Activated B cell treated with CpG ODN at 0.5 μM for 24 hours (primary cell): ENCODE measurements around the gene AKAP9. TPM values are rescaled to one million over a fixed set of nuclear protein-coding genes. Genes with fewer than 3 reads are reported as not detected.

Experiments used
- ATAC-seq: fragments of 200-7000 bp; cut with Tn5 transposase; one replicate; pipeline ENCODE4 v1.10.0; 2021; ENCODE audit warnings: low read depth, mild to moderate bottlenecking, moderate library complexity
- CTCF ChIA-PET: fragments of 350-600 bp; sonication (Branson Sonifier 250); formaldehyde crosslinking; loops from one replicate; lab custom pipeline; 2021; ENCODE audit warnings: antibody characterized with exemption; lab: Charles Lee
- POLR2A ChIA-PET: fragments of 350-600 bp; sonication (Branson Sonifier 250); formaldehyde crosslinking; loops from one replicate; lab custom pipeline; 2021; ENCODE audit warnings: antibody characterized with exemption; lab: Charles Lee
- DNase-seq: peaks from one replicate; pipeline ENCODE4 v3.0.0; 2022
- H3K27ac Mint-ChIP-seq: one replicate; pipeline ENCODE4 v1.8.0; 2020; ENCODE audit warnings: mixed read lengths
- H3K27me3 Mint-ChIP-seq: one replicate; pipeline ENCODE4 v1.8.0; 2021; ENCODE audit warnings: mixed read lengths
- H3K36me3 Mint-ChIP-seq: one replicate; pipeline ENCODE4 v1.8.0; 2021; ENCODE audit warnings: low read depth, mixed read lengths
- H3K4me1 Mint-ChIP-seq: one replicate; pipeline ENCODE4 v1.8.0; 2021; ENCODE audit warnings: mixed read lengths
- H3K4me3 Mint-ChIP-seq: one replicate; pipeline ENCODE4 v1.8.0; 2020; ENCODE audit warnings: mild to moderate bottlenecking, mixed read lengths
- H3K9me3 Mint-ChIP-seq: one replicate; pipeline ENCODE4 v1.8.0; 2020; ENCODE audit warnings: mixed read lengths
- CTCF ChIP-seq: fragments of 200-600 bp; IDR thresholded peaks from one replicate; pipeline ENCODE4 v1.8.0; 2022; ENCODE audit warnings: antibody characterized with exemption, mild to moderate bottlenecking
- intact Hi-C: fragments of 100-400 bp; cut with micrococcal nuclease; formaldehyde crosslinking; loops from one replicate; pipeline ENCODE4 v1.15.1; 2024
- total RNA-seq: library from RNA; stranded (reverse); gene quantifications from 2 replicates; pipeline ENCODE4 v1.2.3, GENCODE V29; 2022

AKAP9 gene
- total RNA-seq, 1 donor from 2014 or later: 58.4 TPM

- no peaks in the 10 kb centered on the region for H3K9me3 Mint-ChIP-seq
- DNase-seq (no peak), ATAC-seq (no peak)
- H3K4me1 Mint-ChIP-seq: no peaks in the 10 kb centered on the region
- H3K27me3 Mint-ChIP-seq: no peaks in the 10 kb centered on the region
- ChIA-PET CTCF (no interaction called here), POLR2A (no interaction called here)
- no peak overlapping the region for H3K4me3 Mint-ChIP-seq
- intact Hi-C loops: no loop called here
- H3K36me3 Mint-ChIP-seq: no peaks in the 10 kb centered on the region
- no peak overlapping the region for H3K27ac Mint-ChIP-seq
- TF ChIP-seq CTCF: no peak
These were observed 209.1 kb downstream of the AKAP9 start for GRCh38 chr7:92149736-92150239.

- CTCF ChIA-PET: no interaction called here
- DNase-seq: no peak
- Mint-ChIP-seq H3K36me3 (no peaks in the 10 kb centered on the region), H3K27ac (no peak overlapping the region), H3K4me3 (no peak overlapping the region), H3K4me1 (no peaks in the 10 kb centered on the region), H3K27me3 (no peaks in the 10 kb centered on the region), H3K9me3 (no peaks in the 10 kb centered on the region)
- no peak for TF ChIP-seq CTCF
- no peak for ATAC-seq
- intact Hi-C loops: no loop called here
- POLR2A ChIA-PET: no interaction called here
These were observed 209.9 kb downstream of the AKAP9 start for GRCh38 chr7:92150450-92151017.

- Mint-ChIP-seq H3K36me3 (no peaks in the 10 kb centered on the region), H3K4me1 (no peaks in the 10 kb centered on the region), H3K4me3 (no peak overlapping the region), H3K27me3 (no peaks in the 10 kb centered on the region), H3K9me3 (no peaks in the 10 kb centered on the region), H3K27ac (no peak overlapping the region)
- ATAC-seq (no peak), DNase-seq (no peak)
- intact Hi-C loops: no loop called here
- CTCF ChIA-PET: no interaction called here
- POLR2A ChIA-PET: no interaction called here
- no peak for TF ChIP-seq CTCF
These were observed 214.6 kb downstream of the AKAP9 start for GRCh38 chr7:92155108-92155739.

- ChIA-PET CTCF (no interaction called here), POLR2A (interaction anchor here (0.6 kb wide), 1 partner anchor 25 kb away, joined by 3 read pairs; no protein-coding TSS in a partner anchor)
- H3K27me3 Mint-ChIP-seq: peaks cover 6% of the 10 kb centered on the region
- H3K9me3 Mint-ChIP-seq: no peaks in the 10 kb centered on the region
- TF ChIP-seq CTCF: no peak
- ATAC-seq (no peak), DNase-seq (no peak)
- no peak overlapping the region for H3K4me3 Mint-ChIP-seq
- no peaks in the 10 kb centered on the region for H3K36me3 Mint-ChIP-seq
- H3K4me1 Mint-ChIP-seq: no peaks in the 10 kb centered on the region
- H3K27ac Mint-ChIP-seq: no peak overlapping the region
- intact Hi-C loops: no loop called here
These were observed 216.3 kb downstream of the AKAP9 start for GRCh38 chr7:92156990-92157389.

GRCh38 chr7:92158660-92159575 is 218.3 kb downstream of the AKAP9 start:
- H3K9me3 Mint-ChIP-seq: no peaks in the 10 kb centered on the region
- no peaks in the 10 kb centered on the region for H3K4me1 Mint-ChIP-seq
- intact Hi-C loops: no loop called here
- ChIA-PET CTCF (no interaction called here), POLR2A (no interaction called here)
- no peak for ATAC-seq
- no peak overlapping the region for H3K27ac Mint-ChIP-seq
- peaks cover 8% of the 10 kb centered on the region for H3K27me3 Mint-ChIP-seq
- no peak overlapping the region for H3K4me3 Mint-ChIP-seq
- H3K36me3 Mint-ChIP-seq: no peaks in the 10 kb centered on the region
- TF ChIP-seq CTCF: no peak
- no peak for DNase-seq
